WERI-Rb-1 (cell line): ENCODE measurements around the gene NELL1.

Experiments used
- DNase-seq: peaks from one replicate; pipeline ENCODE4 v3.0.0-alpha.2; 2020
- H3K27ac ChIP-seq: fragments of 250-450 bp; sonication (Bioruptor Pico); 2 replicates; pipeline ENCODE4 v1.5.1; 2020; ENCODE audit warnings: mild to moderate bottlenecking, moderate library complexity
- H3K27me3 ChIP-seq: fragments of 250-450 bp; sonication (Bioruptor Pico); 2 replicates; pipeline ENCODE4 v1.5.1; 2021; ENCODE audit warnings: mild to moderate bottlenecking, low read depth, moderate library complexity; ENCODE audit not compliant: insufficient read depth, severe bottlenecking
- H3K36me3 ChIP-seq: fragments of 250-450 bp; sonication (Bioruptor Pico); 2 replicates; pipeline ENCODE4 v1.5.1; 2020; ENCODE audit warnings: mild to moderate bottlenecking, moderate library complexity
- H3K4me3 ChIP-seq: 2 replicates; pipeline ENCODE4 v1.5.1; 2011; ENCODE audit warnings: low read depth, mild to moderate bottlenecking, control low read depth, low read length
- H3K9me3 ChIP-seq: fragments of 250-450 bp; sonication (Bioruptor Pico); 2 replicates; pipeline ENCODE4 v1.5.1; 2021; ENCODE audit warnings: mild to moderate bottlenecking, moderate library complexity; ENCODE audit not compliant: severe bottlenecking
- CTCF ChIP-seq: IDR thresholded peaks from 2 replicates; pipeline ENCODE4 v1.5.1; 2011; ENCODE audit warnings: low read depth, mild to moderate bottlenecking, control low read depth, inconsistent platforms, low read length

NELL1 gene

GRCh38 chr11:21615955-21616371 is 946.6 kb downstream of the NELL1 start:
- no peak for TF ChIP-seq CTCF
- H3K27me3 ChIP-seq, result no peaks in the 10 kb centered on the region
- H3K4me3 ChIP-seq, result no peak overlapping the region
- DNase-seq, result no peak
- H3K27ac ChIP-seq, result no peak overlapping the region
- H3K36me3 ChIP-seq, result no peaks in the 10 kb centered on the region
- no peaks in the 10 kb centered on the region for H3K9me3 ChIP-seq

GRCh38 chr11:21622566-21622965 is 953.2 kb downstream of the NELL1 start:
- TF ChIP-seq CTCF, result no peak
- Histone ChIP-seq H3K27me3 (no peaks in the 10 kb centered on the region), H3K36me3 (no peaks in the 10 kb centered on the region), H3K4me3 (no peak overlapping the region), H3K27ac (peak overlapping the region; percentile 60; the same call in 1 of the 2 replicates), H3K9me3 (no peaks in the 10 kb centered on the region)
- DNase-seq, result no peak

- TF ChIP-seq CTCF, result no peak
- H3K36me3 ChIP-seq, result no peaks in the 10 kb centered on the region
- no peak overlapping the region for H3K4me3 ChIP-seq
- peak overlapping the region; percentile 60 for H3K27ac ChIP-seq
- H3K27me3 ChIP-seq, result no peaks in the 10 kb centered on the region
- peak; percentile 15 for DNase-seq
- no peaks in the 10 kb centered on the region for H3K9me3 ChIP-seq
Measured at GRCh38 chr11:21622995-21623394, 953.6 kb downstream of the NELL1 start.
